ENCODE measurements around the gene DYRK1A. TPM values are rescaled to one million over a fixed set of nuclear protein-coding genes. Genes with fewer than 3 reads are reported as not detected.

The DYRK1A gene
- total RNA-seq, result 69.3 and 74.6 TPM in 2 replicates

GRCh38 chr21:37366482-37367316, at the start of gene DYRK1A:
Gene DYRK1A (plus strand): TSS chr21:37366773. CDS start chr21:37420375, 53,602 bp downstream.

Other genes with a start within 250 kb of the DYRK1A start
- 73.9 and 87.7 TPM in 2 replicates for gene VPS26C, start 99.4 kb upstream of the DYRK1A start, total RNA-seq